GM12873 (cell line): Measurements from ENCODE around the gene SHROOM3.

Experiments
- CTCF ChIP-seq: IDR thresholded peaks from 2 replicates; pipeline ENCODE4 v1.5.1; 2012; ENCODE audit warnings: low read depth, mild to moderate bottlenecking, moderate library complexity, low read length, control low read depth; ENCODE audit not compliant: insufficient read depth; ENCODE audit errors: missing control alignments

SHROOM3 gene

GRCh38 chr4:76830964-76831703 is 396.1 kb downstream of the SHROOM3 start:
- TF ChIP-seq CTCF, result no peak

- TF ChIP-seq CTCF, result no peak
These were observed 396.8 kb downstream of the SHROOM3 start for GRCh38 chr4:76831711-76832373.
